COLO829 (cell line): Measurements from ENCODE around the gene OTUD7B.

Source experiments
- DNase-seq: peaks from one replicate; pipeline ENCODE4 v3.0.0; 2012; ENCODE audit warnings: low spot score

Gene OTUD7B

GRCh38 chr1:149916193-149916897 lies 94.2 kb downstream of the OTUD7B start:
- DNase-seq, result no peak

- DNase-seq, result no peak
Measured at GRCh38 chr1:149915429-149916192, 94.9 kb downstream of the OTUD7B start.

DNA sequence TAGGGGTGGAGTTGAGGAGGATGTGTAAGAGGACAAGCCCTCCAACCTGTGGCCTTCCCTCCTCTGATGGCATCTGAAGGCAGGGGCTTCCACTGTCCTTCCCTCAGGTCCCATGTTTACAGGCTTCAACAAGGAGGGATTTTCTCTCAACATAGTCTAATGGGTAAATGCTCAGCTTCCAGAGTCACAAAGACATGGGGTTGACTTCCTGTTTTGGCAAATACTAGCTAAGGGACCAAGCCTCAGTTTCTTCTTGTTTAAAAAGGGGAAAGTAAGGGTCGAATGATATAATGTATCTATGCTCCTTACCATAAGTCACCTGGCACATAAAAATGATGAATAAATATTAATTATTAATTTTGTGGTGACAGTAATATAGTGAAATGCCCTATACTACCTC lies 96.0 kb downstream of the OTUD7B start:
- DNase-seq, result no peak

DNA sequence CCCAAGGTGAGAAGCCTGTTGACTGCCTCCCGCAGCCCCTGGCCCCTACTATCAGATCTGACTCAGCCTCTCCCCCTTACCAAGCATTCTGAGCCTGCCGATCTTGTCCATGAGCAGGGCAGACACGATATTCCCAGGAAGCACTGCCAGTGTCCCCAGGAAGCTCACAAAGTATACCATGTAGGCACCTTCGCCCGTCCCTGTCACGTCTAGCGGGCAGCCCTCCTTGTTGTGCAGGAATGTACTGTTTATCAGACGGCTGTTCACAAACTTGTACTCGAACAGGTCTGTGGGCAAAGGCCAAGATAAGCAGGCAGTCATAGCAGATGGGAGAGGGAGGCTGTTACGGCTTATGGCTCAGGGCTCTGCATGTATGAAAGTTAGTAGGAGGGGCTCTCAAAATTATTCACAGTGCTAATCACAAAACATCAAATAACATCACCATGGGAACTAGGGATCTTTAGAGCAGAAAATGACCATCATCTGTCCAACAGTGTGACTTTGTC lies 103.9 kb downstream of the OTUD7B start:
- no peak for DNase-seq

DNA sequence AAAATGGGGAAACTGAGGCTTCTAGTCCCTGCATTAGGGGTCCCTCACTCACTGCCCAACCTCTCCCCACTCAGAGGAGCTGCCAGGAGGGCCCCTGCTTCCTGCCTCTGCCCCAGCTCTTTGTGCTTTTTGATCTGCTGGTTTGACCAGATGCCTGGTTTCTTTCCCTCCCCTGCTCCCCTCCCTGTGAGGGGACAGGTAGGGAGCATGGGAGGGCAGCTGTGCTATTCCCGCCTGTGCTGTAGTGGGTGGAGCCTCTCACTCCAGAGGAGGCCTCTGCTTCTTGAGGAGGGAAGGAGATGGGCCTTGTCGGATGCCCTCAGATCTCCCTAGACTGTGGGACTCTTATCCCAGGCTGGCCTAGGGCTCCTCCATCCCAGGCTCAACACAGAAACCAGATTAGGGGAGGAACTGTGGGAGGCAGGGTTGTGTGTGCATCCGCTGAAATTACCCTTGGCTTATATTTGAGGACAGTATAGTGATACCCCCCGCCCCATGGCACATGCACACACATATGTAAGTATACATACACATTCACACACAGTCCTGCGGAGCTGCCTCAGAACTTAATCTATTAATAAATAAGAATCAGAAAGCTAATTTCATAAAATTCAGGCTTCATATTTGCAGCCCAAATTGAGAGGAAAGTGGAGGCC lies 106.6 kb downstream of the OTUD7B start:
- no peak for DNase-seq

DNA sequence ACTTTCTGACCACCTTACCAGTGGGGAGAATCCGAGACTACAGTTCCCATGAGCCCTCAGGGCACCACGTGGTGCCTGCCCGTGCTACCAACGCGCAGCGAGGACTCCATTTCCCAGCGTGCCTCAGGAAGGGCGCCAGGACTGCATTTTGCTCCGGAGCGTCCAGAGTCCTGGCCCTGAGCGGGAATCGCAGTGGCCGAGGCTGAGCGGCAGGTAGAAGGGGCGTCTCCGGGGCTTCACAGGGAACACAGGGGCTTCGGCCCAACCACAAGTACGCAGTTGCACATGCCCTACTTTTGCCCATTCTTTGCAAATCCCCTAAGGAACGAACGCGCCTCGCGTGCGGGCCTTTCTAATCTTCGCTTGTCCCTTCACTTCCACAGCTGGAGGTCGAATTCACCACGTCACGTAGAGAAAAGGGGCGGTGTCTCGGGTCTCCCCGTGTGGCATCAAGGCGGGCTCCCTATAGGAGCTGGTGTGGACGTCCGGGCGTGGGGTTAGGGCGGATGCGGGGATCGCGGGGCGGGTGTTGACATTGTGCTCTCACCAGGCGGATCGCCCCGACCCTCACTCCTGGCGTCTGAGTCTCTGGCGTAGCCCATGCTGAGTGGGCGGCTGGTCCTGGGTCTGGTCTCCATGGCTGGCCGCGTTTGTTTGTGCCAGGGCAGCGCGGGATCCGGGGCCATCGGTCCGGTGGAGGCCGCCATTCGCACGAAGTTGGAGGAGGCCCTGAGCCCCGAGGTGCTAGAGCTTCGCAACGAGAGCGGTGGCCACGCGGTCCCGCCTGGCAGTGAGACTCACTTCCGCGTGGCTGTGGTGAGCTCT lies 110.9 kb downstream of the OTUD7B start, which contains the start of gene BOLA1:
BOLA1 (plus strand) TSS at position 109 of the 825 bp plus-strand sequence; CDS start at position 601, 492 bp downstream.
- DNase-seq, result peak; percentile 99

DNA sequence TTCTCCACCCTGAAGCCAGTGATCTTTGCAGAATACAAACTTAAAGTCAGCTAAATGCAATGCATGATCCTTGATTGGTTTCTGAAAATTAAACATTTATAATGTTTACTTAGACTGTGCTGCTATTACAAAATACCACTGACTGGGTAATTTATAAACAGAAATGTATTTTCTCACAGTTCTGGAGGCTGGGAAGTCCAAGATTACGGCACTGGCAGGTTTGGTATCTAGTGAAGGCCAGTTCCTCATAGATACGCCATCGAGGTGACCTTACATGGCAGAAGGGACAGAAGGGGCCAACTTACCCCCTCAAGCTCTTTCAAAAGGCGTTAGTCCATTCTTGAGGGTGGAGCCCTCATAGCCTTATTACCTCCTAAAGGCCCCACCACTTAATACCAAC lies 114.0 kb downstream of the OTUD7B start:
- no peak for DNase-seq

GRCh38 chr1:149888999-149889289 lies 121.6 kb downstream of the OTUD7B start:
- no peak for DNase-seq

GRCh38 chr1:149888247-149888998 lies 122.1 kb downstream of the OTUD7B start:
- DNase-seq, result peak; percentile 75
